RWPE1 (cell line): Measurements from ENCODE around the gene LHFPL3.
"Not testable (repeated sequence)": the region's sequence is repeated elsewhere in the genome, so short reads cannot be mapped to it uniquely, and the experiment has no call there.

ENCODE experiments used
- CTCF ChIA-PET: fragments of 350-600 bp; sonication (Branson Sonifier 250); formaldehyde crosslinking; extraction: SDS; loops from one replicate; lab custom pipeline; 2021; lab: Yijun Ruan, JAX
- POLR2A ChIA-PET: fragments of 400-600 bp; formaldehyde crosslinking; extraction: SDS; loops from one replicate; lab custom pipeline; 2020; ENCODE audit warnings: antibody characterized with exemption; ENCODE audit not compliant: low non-redundant PET; lab: Yijun Ruan, JAX
- DNase-seq: peaks from one replicate; pipeline ENCODE4 v3.0.0; 2012; ENCODE audit warnings: low spot score
- H3K27ac ChIP-seq: fragments of 450-650 bp; 2 replicates; pipeline ENCODE4 v1.5.1; 2017
- CTCF ChIP-seq: fragments of 450-650 bp; conservative IDR thresholded peaks from 2 replicates; pipeline ENCODE4 v1.5.1; 2017; ENCODE audit warnings: low read depth, mild to moderate bottlenecking

LHFPL3 gene

GRCh38 chr7:104328296-104328969, at the start of gene LHFPL3:
TSS of gene LHFPL3 (plus strand) at chr7:104328603.
- no peak within 1 kb of the TSS for H3K27ac ChIP-seq
- DNase-seq: no peak
- ChIA-PET POLR2A (no interaction called here), CTCF (no interaction called here)
- TF ChIP-seq CTCF: no peak

GRCh38 chr7:104281685-104282084, 46.7 kb upstream of the LHFPL3 start:
- DNase-seq, H3K27ac ChIP-seq, POLR2A ChIA-PET, CTCF ChIA-PET: not testable (repeated sequence)

GRCh38 chr7:104286839-104287238, 41.6 kb upstream of the LHFPL3 start:
- no peak for DNase-seq
- H3K27ac ChIP-seq: no peak overlapping the region
- ChIA-PET POLR2A (no interaction called here), CTCF (no interaction called here)
- no peak for TF ChIP-seq CTCF

GRCh38 chr7:104288137-104288536, 40.3 kb upstream of the LHFPL3 start:
- POLR2A ChIA-PET: no interaction called here
- H3K27ac ChIP-seq: no peak overlapping the region
- no peak for DNase-seq
- CTCF ChIA-PET: no interaction called here
- no peak for TF ChIP-seq CTCF

- no peak for DNase-seq
- no peak for TF ChIP-seq CTCF
- ChIA-PET POLR2A (no interaction called here), CTCF (no interaction called here)
- no peak overlapping the region for H3K27ac ChIP-seq
Measured at GRCh38 chr7:104294291-104294690, 34.1 kb upstream of the LHFPL3 start.

GRCh38 chr7:104296266-104296665, 32.1 kb upstream of the LHFPL3 start:
- H3K27ac ChIP-seq: no peak overlapping the region
- CTCF ChIA-PET: interaction anchor here (0.7 kb wide), 1 partner anchor 488 kb away, joined by 5 read pairs; no protein-coding TSS in a partner anchor
- POLR2A ChIA-PET: no interaction called here
- TF ChIP-seq CTCF: no peak
- DNase-seq: no peak

- ChIA-PET CTCF (interaction anchor here (0.7 kb wide), 1 partner anchor 488 kb away, joined by 5 read pairs; no protein-coding TSS in a partner anchor), POLR2A (no interaction called here)
- DNase-seq: no peak
- no peak overlapping the region for H3K27ac ChIP-seq
- TF ChIP-seq CTCF: no peak
Measured at GRCh38 chr7:104296900-104297299, 31.5 kb upstream of the LHFPL3 start.
